ENCODE results near the gene ARL14EPL.

Gene ARL14EPL

GRCh38 chr5:116032991-116033390 is 719 bp downstream of the ARL14EPL start:
- TF ChIP-seq GATA2 (IDR thresholded peaks at IDR 0.05; ENCODE audit: low read depth, low read length): no peak
- TF ChIP-seq GATA3 (IDR thresholded peaks at IDR 0.05; ENCODE audit: low read depth, low read length): no peak

- TF ChIP-seq GATA3 (IDR thresholded peaks at IDR 0.05; ENCODE audit: low read depth, low read length): no peak
- TF ChIP-seq GATA2 (IDR thresholded peaks at IDR 0.05; ENCODE audit: low read depth, low read length): no peak
Observed at GRCh38 chr5:116035123-116035522, 2.9 kb downstream of the ARL14EPL start.

GRCh38 chr5:116037236-116037822 is 5.1 kb downstream of the ARL14EPL start:
- TF ChIP-seq GATA2 (IDR thresholded peaks at IDR 0.05; ENCODE audit: low read depth, low read length) (no peak), GATA3 (IDR thresholded peaks at IDR 0.05; ENCODE audit: low read depth, low read length) (no peak)

DNA sequence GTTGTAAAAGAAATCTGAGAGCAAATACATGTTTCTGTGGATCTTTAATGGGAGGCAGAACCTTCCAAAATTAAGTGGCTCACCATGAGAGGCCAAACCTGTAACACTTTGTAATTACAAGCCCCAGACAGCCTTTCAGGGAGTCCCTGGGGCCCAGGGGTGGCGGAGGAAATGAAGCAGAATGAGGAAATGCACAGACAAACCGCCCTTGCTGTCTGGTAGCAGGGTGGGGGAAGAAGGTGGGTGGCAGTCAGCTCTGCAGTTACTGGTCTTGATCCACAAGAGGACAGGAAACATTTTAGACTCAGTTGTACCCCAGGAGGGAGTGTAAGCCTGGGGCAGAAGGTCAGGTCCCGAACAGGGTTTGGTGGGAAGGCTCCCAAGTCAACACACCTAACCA is 6.5 kb downstream of the ARL14EPL start:
- TF ChIP-seq GATA3 (IDR thresholded peaks at IDR 0.05; ENCODE audit: low read depth, low read length) (no peak), GATA2 (IDR thresholded peaks at IDR 0.05; ENCODE audit: low read depth, low read length) (no peak)

DNA sequence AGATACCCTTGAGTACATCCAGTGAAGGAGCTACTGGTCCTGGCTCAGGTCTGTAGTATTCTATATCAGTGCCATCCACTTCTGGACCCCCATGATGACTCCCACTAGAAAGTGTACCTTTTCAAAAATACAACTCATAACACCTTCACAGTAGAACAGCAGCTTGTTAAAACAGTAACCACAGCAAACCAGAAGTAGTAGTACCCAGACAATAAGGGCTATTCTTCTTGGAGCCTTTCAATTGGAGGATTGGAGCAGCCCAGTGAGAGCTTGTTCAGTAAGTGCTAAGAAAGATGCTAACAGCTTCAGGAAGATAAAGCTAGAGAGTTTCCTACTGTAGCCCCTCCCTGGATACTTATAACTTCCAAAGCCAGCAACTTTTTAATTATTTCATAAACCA is 10.1 kb downstream of the ARL14EPL start:
- TF ChIP-seq GATA2 (IDR thresholded peaks at IDR 0.05; ENCODE audit: low read depth, low read length) (no peak), GATA3 (IDR thresholded peaks at IDR 0.05; ENCODE audit: low read depth, low read length) (no peak)

GRCh38 chr5:116044073-116044472 is 11.8 kb downstream of the ARL14EPL start:
- TF ChIP-seq GATA3 (IDR thresholded peaks at IDR 0.05; ENCODE audit: low read depth, low read length): no peak
- no peak for TF ChIP-seq GATA2 (IDR thresholded peaks at IDR 0.05; ENCODE audit: low read depth, low read length)

GRCh38 chr5:116045821-116046220 is 13.5 kb downstream of the ARL14EPL start:
- no peak for TF ChIP-seq GATA2 (IDR thresholded peaks at IDR 0.05; ENCODE audit: low read depth, low read length)
- no peak for TF ChIP-seq GATA3 (IDR thresholded peaks at IDR 0.05; ENCODE audit: low read depth, low read length)

DNA sequence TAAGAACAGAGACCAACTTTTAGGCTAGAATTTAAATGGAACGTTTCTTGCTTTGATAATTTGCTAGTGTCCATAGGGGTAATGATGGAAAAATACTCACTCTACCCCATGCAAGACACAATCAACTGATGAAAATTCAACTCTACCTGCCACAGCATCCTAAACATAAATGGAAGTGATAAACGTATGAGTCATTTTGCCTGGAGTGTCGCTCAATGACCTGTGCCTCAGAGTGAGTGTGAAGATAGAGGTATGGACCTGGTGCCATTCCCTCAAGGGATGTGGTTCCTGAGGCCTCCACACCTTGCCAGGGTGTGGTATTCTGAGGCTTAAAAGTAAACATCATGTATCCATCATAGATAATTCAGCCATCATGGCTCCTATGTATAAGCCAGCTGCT is 14.0 kb downstream of the ARL14EPL start:
- no peak for TF ChIP-seq GATA3 (IDR thresholded peaks at IDR 0.05; ENCODE audit: low read depth, low read length)

DNA sequence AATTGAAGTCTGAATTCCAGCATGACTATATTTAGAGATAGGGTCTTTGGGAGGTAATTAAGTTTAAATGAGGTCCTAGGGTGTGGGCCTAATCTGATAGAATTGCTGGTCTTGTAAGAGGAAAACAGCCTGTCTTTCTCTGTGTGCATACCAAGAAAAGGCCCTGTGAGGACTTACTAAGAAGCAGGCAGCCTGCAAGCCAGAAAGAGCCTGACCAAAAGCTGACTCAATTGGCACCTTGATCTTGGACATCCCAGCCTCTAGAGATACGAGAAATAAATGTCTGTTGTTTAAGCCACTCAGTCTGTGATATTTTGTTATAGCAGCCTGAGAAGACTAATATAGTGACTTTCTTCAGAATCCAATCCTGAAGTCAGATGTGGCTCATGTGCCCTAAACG is 14.6 kb downstream of the ARL14EPL start:
- TF ChIP-seq GATA3 (IDR thresholded peaks at IDR 0.05; ENCODE audit: low read depth, low read length) (no peak), GATA2 (IDR thresholded peaks at IDR 0.05; ENCODE audit: low read depth, low read length) (no peak)

DNA sequence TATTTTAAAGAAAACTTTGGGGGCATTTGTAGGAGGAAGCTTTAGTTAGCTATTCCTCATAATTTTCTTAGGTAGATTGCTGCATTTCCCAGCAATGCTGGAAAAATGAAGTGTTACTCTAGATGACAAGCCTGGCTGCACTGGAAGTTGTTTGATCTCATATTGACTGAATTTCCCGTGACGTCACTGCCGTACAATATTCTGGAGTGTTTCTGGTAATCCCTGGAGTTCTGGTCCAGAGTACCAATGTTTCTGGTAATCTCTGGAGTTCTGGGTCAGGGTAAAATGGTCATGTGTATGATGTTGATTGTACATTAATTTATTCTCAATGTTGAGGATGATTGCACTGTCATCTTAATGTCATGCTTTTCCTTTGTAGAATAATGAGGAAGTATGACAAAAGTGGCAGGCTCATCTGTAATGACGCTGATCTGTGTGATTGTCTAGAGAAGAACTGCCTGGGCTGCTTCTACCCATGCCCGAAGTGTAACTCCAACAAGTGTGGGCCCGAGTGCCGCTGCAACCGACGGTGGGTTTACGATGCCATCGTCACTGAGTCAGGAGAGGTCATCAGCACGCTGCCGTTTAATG is 26.2 kb downstream of the ARL14EPL start:
- TF ChIP-seq GATA3 (IDR thresholded peaks at IDR 0.05; ENCODE audit: low read depth, low read length): no peak
- no peak for TF ChIP-seq GATA2 (IDR thresholded peaks at IDR 0.05; ENCODE audit: low read depth, low read length)

- TF ChIP-seq GATA3 (IDR thresholded peaks at IDR 0.05; ENCODE audit: low read depth, low read length): no peak
- no peak for TF ChIP-seq GATA2 (IDR thresholded peaks at IDR 0.05; ENCODE audit: low read depth, low read length)
Observed at GRCh38 chr5:116062352-116062751, 30.1 kb downstream of the ARL14EPL start.

DNA sequence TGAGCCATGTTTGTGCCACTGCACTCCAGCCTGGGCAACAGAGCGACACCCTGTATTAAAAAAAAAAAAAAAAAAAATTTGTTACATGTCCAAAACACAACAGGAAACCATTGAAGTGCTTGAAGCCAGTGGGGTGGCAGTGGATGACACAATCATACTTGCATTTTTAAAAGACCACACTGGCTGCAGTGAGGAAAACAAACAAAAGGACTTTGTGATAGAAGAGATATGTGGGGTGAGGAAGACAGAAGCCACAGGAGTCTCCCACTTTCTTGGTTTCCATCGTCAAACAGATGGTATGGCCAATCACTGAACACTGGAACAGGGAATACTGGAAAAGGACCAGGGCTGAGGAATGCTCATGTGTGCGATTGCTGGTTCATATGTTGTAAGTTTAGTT is 31.7 kb downstream of the ARL14EPL start:
- TF ChIP-seq GATA2 (IDR thresholded peaks at IDR 0.05; ENCODE audit: low read depth, low read length) (no peak), GATA3 (IDR thresholded peaks at IDR 0.05; ENCODE audit: low read depth, low read length) (no peak)

DNA sequence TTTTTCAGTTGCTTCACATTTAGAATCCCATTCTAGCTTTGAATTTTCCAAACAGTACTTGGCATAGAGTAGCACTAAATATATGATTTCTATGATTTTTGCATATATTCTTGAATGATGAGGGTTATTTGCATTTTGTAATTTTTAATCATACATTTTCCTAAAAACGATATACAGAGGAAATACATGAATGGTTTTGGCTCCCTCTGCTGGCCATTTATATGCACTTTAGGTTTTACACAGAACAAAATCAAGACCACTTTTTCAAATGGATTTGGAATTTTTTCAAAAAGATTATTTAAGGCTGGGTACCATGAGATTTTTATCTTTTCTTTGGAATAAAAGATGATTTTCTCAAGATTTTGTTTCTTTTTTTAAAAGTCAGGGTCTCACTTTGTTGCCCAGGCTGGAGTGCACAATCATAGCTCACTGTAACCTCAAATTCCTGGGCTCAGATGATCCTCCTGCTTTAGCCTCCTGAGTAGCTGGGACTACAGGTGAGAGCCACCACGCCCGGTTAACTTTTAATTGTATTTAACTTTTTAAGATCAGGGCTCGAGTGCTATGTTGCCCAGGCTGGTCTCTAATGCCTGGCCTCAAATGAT is 35.9 kb downstream of the ARL14EPL start:
- TF ChIP-seq GATA3 (IDR thresholded peaks at IDR 0.05; ENCODE audit: low read depth, low read length) (no peak), GATA2 (IDR thresholded peaks at IDR 0.05; ENCODE audit: low read depth, low read length) (no peak)

DNA sequence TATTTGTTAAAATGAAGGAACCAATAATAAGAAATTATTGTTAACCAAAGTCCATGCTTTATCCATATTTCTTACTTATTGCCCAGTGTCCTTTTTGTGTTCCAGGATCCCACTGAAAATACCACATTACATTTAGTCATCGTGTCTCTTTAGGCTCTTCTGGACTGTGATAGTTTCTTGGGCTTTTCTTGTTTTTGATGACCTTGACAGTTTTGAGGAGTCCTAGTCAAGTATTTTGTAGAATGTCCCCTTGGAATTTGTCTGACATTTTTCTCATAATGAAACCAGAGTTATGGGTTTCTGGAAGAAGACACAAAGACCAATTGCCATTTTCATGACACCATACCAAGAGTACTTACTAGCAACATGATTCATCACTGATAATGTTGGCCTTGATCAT is 38.9 kb downstream of the ARL14EPL start:
- no peak for TF ChIP-seq GATA3 (IDR thresholded peaks at IDR 0.05; ENCODE audit: low read depth, low read length)
- no peak for TF ChIP-seq GATA2 (IDR thresholded peaks at IDR 0.05; ENCODE audit: low read depth, low read length)

DNA sequence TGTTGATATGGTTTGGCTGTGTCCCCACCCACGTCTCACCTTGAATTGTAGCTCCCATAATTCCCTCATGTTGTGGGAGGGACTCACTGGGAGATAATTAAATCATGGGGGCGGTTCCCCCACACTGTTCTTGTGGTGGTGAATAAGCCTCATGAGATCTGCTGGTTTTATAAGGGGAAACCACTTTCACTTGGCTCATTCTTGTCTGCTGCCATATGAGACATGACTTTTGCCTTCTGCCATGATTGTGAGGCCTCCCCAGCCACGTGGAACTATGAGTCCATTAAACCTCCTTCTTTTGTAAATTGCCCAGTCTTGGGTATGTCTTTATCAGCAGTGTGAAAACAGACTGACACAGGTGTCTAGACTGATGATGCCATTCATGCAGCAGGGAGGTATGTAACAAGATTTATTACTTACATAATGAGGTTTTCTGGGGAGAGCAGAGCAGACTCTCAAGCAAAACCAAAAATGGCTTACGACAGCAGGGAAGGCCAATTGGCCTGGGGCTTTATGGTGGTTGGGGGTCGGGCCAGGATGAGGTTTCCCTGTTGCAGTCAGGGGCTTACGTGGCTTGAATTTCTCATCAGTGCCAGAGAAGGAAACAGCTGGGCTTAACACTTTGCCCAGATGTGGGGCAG is 43.0 kb downstream of the ARL14EPL start:
- no peak for TF ChIP-seq GATA2 (IDR thresholded peaks at IDR 0.05; ENCODE audit: low read depth, low read length)
- TF ChIP-seq GATA3 (IDR thresholded peaks at IDR 0.05; ENCODE audit: low read depth, low read length): no peak

All from SH-SY5Y (cell line).